HEK293 (cell line): ENCODE results near the gene DNAJC5.

Experiments used
- CTCF ChIA-PET: fragments of 350-600 bp; formaldehyde crosslinking; extraction: SDS; loops from one replicate; lab custom pipeline; 2021; ENCODE audit warnings: antibody characterized with exemption; lab: Yijun Ruan, JAX
- POLR2A ChIA-PET: fragments of 300-600 bp; formaldehyde crosslinking; extraction: SDS; loops from one replicate; lab custom pipeline; 2020; ENCODE audit warnings: antibody characterized with exemption, inconsistent platforms; lab: Yijun Ruan, JAX
- H3K27ac ChIP-seq: fragments of 200-500 bp; sonication (Bioruptor generic); 2 replicates; pipeline ENCODE4 v1.5.1; 2014; ENCODE audit warnings: low read depth, low read length, control low read depth, inconsistent platforms; ENCODE audit errors: extremely low read depth
- H3K36me3 ChIP-seq, 2 experiments: fragments of 200-500 bp in 1 of 2; sonication (Bioruptor generic) in 1 of 2; 1 replicate in 1 of 2; 2 replicates in 1 of 2; pipeline ENCODE4 v1.5.1; 2014 to 2017; ENCODE audit warnings: inconsistent platforms in 2 of 2, low read length in 2 of 2; ENCODE audit not compliant: control insufficient read depth in 2 of 2, insufficient read depth in 1 of 2
- H3K4me1 ChIP-seq: fragments of 200-500 bp; sonication (Bioruptor generic); 2 replicates; pipeline ENCODE4 v1.5.1; 2014; ENCODE audit warnings: mild to moderate bottlenecking, low read length, inconsistent platforms; ENCODE audit not compliant: control insufficient read depth, insufficient read depth
- H3K4me3 ChIP-seq: 2 replicates; pipeline ENCODE4 v1.5.1; 2011; ENCODE audit warnings: low read depth, mild to moderate bottlenecking, control low read depth, low read length, moderate library complexity
- H3K9me3 ChIP-seq: fragments of 200-500 bp; sonication (Bioruptor generic); 2 replicates; pipeline ENCODE4 v1.5.1; 2014; ENCODE audit warnings: low read depth, low read length, inconsistent platforms; ENCODE audit not compliant: control insufficient read depth, insufficient read depth
- EGR2 ChIP-seq: fragments of 450-650 bp; formaldehyde crosslinking; IDR thresholded peaks from 2 replicates; pipeline ENCODE4 v1.5.1; 2016; ENCODE audit warnings: low read depth, missing biosample characterization, missing genetic modification characterization
- KLF16 ChIP-seq: fragments of 450-650 bp; formaldehyde crosslinking; IDR thresholded peaks from 2 replicates; pipeline ENCODE4 v1.5.1; 2017; ENCODE audit warnings: missing biosample characterization, missing genetic modification characterization
- REPIN1 ChIP-seq: fragments of 450-650 bp; formaldehyde crosslinking; IDR thresholded peaks from 2 replicates; pipeline ENCODE4 v1.5.1; 2017; ENCODE audit warnings: missing biosample characterization, missing genetic modification characterization, low read depth
- SP3 ChIP-seq: fragments of 450-650 bp; formaldehyde crosslinking; IDR thresholded peaks from 2 replicates; pipeline ENCODE4 v1.5.1; 2016; ENCODE audit warnings: missing biosample characterization, missing genetic modification characterization
- ZBTB8A ChIP-seq: fragments of 450-650 bp; formaldehyde crosslinking; IDR thresholded peaks from 2 replicates; pipeline ENCODE4 v1.5.1; 2016; ENCODE audit warnings: missing biosample characterization, missing genetic modification characterization
- ZFP69B ChIP-seq: fragments of 450-650 bp; formaldehyde crosslinking; IDR thresholded peaks from 2 replicates; pipeline ENCODE4 v1.5.1; 2016; ENCODE audit warnings: missing biosample characterization, missing genetic modification characterization
- ZNF16 ChIP-seq: fragments of 450-650 bp; formaldehyde crosslinking; IDR thresholded peaks from 2 replicates; pipeline ENCODE4 v1.5.1; 2016; ENCODE audit warnings: low read depth, missing biosample characterization, missing genetic modification characterization
- ZNF221 ChIP-seq: fragments of 450-650 bp; formaldehyde crosslinking; IDR thresholded peaks from 2 replicates; pipeline ENCODE4 v1.5.1; 2017; ENCODE audit warnings: missing biosample characterization, missing genetic modification characterization, borderline replicate concordance
- ZNF223 ChIP-seq: fragments of 450-650 bp; formaldehyde crosslinking; IDR thresholded peaks from 2 replicates; pipeline ENCODE4 v1.5.1; 2016; ENCODE audit warnings: missing biosample characterization, missing genetic modification characterization
- ZNF274 ChIP-seq, 2 experiments: fragments of 200-500 bp in 1 of 2; fragments of 450-650 bp in 1 of 2; sonication (Bioruptor generic) in 1 of 2; formaldehyde crosslinking in 1 of 2; IDR thresholded peaks; 2 replicates each; pipeline versions ENCODE4 v1.5.1 to v1.6.1; 2014 to 2016; ENCODE audit warnings: borderline replicate concordance in 1 of 2, inconsistent platforms in 1 of 2, low read length in 1 of 2, missing biosample characterization in 1 of 2, missing genetic modification characterization in 1 of 2
- ZNF37A ChIP-seq: fragments of 450-650 bp; IDR thresholded peaks from 2 replicates; pipeline ENCODE4 v1.5.1; 2018; ENCODE audit warnings: missing biosample characterization, missing genetic modification characterization
- ZNF394 ChIP-seq: fragments of 450-650 bp; formaldehyde crosslinking; IDR thresholded peaks from 2 replicates; pipeline ENCODE4 v1.5.1; 2016; ENCODE audit warnings: missing biosample characterization, missing genetic modification characterization, mild to moderate bottlenecking, moderate library complexity, borderline replicate concordance
- ZNF558 ChIP-seq: fragments of 450-650 bp; formaldehyde crosslinking; IDR thresholded peaks from 2 replicates; pipeline ENCODE4 v1.5.1; 2016; ENCODE audit warnings: missing biosample characterization, missing genetic modification characterization
- ZNF560 ChIP-seq: fragments of 450-650 bp; formaldehyde crosslinking; IDR thresholded peaks from 2 replicates; pipeline ENCODE4 v1.5.1; 2017; ENCODE audit warnings: missing biosample characterization, missing genetic modification characterization, borderline replicate concordance
- ZNF626 ChIP-seq: fragments of 450-650 bp; sonication (Bioruptor Pico); formaldehyde crosslinking; IDR thresholded peaks from 2 replicates; pipeline ENCODE4 v1.5.1; 2018; ENCODE audit warnings: missing biosample characterization, missing genetic modification characterization, inconsistent platforms
- ZNF792 ChIP-seq: fragments of 450-650 bp; formaldehyde crosslinking; IDR thresholded peaks from 2 replicates; pipeline ENCODE4 v1.5.1; 2016; ENCODE audit warnings: missing biosample characterization, missing genetic modification characterization
- ZSCAN23 ChIP-seq: fragments of 450-650 bp; formaldehyde crosslinking; IDR thresholded peaks from 2 replicates; pipeline ENCODE4 v1.5.1; 2016; ENCODE audit warnings: missing biosample characterization, missing genetic modification characterization
- TF ChIP-seq, protein P1 (sequence below): fragments of 450-650 bp; formaldehyde crosslinking; IDR thresholded peaks from 2 replicates; pipeline ENCODE4 v1.5.1; 2016; ENCODE audit warnings: missing biosample characterization, missing genetic modification characterization
- TF ChIP-seq, protein P2 (sequence below): fragments of 450-650 bp; formaldehyde crosslinking; IDR thresholded peaks from 2 replicates; pipeline ENCODE4 v1.5.1; 2016; ENCODE audit warnings: missing biosample characterization, missing genetic modification characterization

Gene DNAJC5

DNA sequence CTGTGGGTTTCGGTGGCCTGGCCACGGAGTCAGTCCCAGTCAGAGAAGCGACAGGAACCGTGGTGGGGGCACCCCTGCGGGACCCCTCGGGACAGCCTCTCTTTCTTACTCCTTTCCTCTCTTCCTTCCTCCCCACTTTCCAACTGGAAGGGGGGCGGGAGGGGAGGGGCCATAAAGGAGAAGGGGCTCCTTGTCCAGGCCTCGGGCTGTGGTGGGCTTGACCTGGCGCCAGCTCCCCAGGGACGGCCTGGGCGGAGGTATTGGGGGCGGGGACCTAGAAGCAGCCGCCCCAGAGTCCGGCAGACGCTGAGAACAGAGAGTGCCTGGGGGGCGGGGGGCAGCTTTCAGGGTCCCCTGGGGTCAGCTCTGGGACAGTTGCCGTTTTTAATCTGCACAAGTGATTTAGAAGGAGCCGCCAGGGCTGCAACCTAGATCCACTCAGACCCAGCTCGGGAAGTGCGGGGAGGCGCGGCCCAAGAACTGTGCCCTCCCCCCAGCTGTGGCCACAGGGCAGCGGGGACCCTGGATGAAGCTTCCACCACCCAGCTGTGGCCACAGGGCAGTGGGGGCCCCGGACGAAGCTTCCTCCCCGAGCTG, 40.1 kb upstream of the DNAJC5 start:
- H3K27ac ChIP-seq = no peak overlapping the region
- H3K36me3 ChIP-seq = no peaks in the 10 kb centered on the region
- H3K4me3 ChIP-seq = no peak overlapping the region
- POLR2A ChIA-PET = interaction anchor here (0.6 to 2.1 kb wide), 2 partner anchors 9 to 220 kb away, joined by 3 to 8 read pairs; partner anchors contain the start of gene TPD52L2
- TF ChIP-seq ZFP69B (tag by site-specific recombination) = no peak
- TF ChIP-seq ZNF223 (tag by site-specific recombination) = no peak
- no peak for TF ChIP-seq ZSCAN23 (tag by site-specific recombination)
- no peak for TF ChIP-seq ZNF626 (tag by site-specific recombination)
- TF ChIP-seq EGR2 (tag by site-specific recombination) = no peak
- TF ChIP-seq REPIN1 (tag by site-specific recombination) = no peak
- TF ChIP-seq, protein P1, sequence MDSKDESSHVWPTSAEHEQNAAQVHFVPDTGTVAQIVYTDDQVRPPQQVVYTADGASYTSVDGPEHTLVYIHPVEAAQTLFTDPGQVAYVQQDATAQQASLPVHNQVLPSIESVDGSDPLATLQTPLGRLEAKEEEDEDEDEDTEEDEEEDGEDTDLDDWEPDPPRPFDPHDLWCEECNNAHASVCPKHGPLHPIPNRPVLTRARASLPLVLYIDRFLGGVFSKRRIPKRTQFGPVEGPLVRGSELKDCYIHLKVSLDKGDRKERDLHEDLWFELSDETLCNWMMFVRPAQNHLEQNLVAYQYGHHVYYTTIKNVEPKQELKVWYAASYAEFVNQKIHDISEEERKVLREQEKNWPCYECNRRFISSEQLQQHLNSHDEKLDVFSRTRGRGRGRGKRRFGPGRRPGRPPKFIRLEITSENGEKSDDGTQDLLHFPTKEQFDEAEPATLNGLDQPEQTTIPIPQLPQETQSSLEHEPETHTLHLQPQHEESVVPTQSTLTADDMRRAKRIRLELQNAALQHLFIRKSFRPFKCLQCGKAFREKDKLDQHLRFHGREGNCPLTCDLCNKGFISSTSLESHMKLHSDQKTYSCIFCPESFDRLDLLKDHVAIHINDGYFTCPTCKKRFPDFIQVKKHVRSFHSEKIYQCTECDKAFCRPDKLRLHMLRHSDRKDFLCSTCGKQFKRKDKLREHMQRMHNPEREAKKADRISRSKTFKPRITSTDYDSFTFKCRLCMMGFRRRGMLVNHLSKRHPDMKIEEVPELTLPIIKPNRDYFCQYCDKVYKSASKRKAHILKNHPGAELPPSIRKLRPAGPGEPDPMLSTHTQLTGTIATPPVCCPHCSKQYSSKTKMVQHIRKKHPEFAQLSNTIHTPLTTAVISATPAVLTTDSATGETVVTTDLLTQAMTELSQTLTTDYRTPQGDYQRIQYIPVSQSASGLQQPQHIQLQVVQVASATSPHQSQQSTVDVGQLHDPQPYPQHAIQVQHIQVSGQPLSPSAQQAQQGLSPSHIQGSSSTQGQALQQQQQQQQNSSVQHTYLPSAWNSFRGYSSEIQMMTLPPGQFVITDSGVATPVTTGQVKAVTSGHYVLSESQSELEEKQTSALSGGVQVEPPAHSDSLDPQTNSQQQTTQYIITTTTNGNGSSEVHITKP = no peak
- TF ChIP-seq KLF16 = no peak
- TF ChIP-seq ZNF274 (IDR thresholded peaks at IDR 0.05; ENCODE audit: low read length) = no peak
- no peak for TF ChIP-seq ZNF274 (tag by site-specific recombination; IDR thresholded peaks at IDR 0.05; ENCODE audit: borderline replicate concordance)
- no peak for TF ChIP-seq ZNF37A (tag by site-specific recombination)
- no peak for TF ChIP-seq ZNF560 (tag by site-specific recombination)
- no peaks in the 10 kb centered on the region for H3K4me1 ChIP-seq
- CTCF ChIA-PET = no interaction called here
- H3K9me3 ChIP-seq = no peaks in the 10 kb centered on the region

DNA sequence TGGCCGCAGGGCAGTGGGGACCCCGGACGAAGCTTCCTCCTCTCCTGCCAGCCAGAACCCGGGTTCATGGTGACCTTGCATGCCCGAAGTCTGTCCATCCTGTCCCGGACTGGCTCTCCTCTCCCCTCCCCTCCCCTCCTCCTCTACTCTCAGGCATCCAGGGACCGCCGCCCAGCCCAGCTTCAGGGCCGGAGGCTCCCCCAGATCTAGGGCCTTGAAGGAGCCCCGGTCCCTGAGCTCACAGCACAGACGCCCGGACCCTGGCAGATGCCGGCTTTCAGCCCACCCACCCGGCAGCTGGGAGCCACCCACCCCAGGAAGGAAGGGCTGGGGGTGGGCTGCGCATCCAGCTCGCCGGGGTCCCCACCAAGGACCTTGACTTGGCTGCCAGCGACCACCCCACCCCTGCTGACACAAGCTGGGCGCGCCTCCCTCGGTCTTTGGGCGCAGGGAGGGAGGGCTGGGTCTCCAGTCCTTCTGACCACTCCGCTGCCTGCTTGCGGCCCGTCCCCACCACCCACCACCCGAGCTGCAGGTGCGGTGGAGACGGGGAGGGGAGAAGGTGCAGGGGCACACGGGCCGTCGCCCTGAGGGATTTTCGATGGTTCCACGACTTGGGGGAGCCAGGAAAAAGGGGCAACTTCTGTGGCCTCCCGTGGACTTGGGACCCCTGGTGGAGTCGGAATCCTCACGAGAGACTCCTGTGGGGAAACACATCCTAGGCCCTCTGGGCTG, 39.4 kb upstream of the DNAJC5 start:
- Histone ChIP-seq H3K4me1 (no peaks in the 10 kb centered on the region), H3K9me3 (no peaks in the 10 kb centered on the region), H3K36me3 (no peaks in the 10 kb centered on the region), H3K4me3 (no peak overlapping the region), H3K27ac (no peak overlapping the region)
- ChIA-PET POLR2A (interaction anchor here (2.1 kb wide), 1 partner anchor 9 kb away, joined by 8 read pairs; the partner anchor contains the start of gene TPD52L2), CTCF (no interaction called here)
- TF ChIP-seq ZNF792 (tag by site-specific recombination) = no peak
- TF ChIP-seq SP3 (tag by site-specific recombination) = no peak
- no peak for TF ChIP-seq ZNF221 (tag by site-specific recombination)
- TF ChIP-seq ZNF394 (tag by site-specific recombination) = no peak
- no peak for TF ChIP-seq ZNF558 (tag by site-specific recombination)
- TF ChIP-seq ZBTB8A (tag by site-specific recombination) = no peak

DNA sequence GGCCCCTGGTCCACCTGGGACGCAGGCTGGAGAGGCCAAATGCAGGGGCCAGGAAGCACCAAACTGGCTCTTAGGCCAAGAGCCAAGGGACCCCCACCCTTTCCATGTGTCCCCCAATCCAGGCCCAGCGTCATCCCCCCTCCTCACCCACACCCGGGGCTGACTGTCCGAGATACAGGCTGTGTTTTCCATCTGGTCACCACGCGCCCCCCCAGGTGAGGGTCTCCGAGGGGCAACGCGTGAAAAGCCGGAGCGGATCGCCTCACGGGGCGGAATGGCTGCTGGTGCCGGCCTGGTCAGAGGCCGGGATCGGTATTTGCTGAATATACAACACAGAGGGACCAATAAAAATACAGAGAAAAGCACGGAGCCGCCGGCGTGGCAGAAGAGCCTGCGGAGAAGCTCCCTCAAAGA, 38.8 kb upstream of the DNAJC5 start:
- POLR2A ChIA-PET = interaction anchor here (2.1 kb wide), 1 partner anchor 8 kb away, joined by 8 read pairs; the partner anchor contains the start of gene TPD52L2
- CTCF ChIA-PET = no interaction called here
- Histone ChIP-seq H3K4me3 (no peak overlapping the region), H3K4me1 (no peaks in the 10 kb centered on the region), H3K27ac (no peak overlapping the region), H3K9me3 (no peaks in the 10 kb centered on the region), H3K36me3 (no peaks in the 10 kb centered on the region)
- TF ChIP-seq ZNF16 (tag by site-specific recombination) = no peak
- TF ChIP-seq, protein P2, sequence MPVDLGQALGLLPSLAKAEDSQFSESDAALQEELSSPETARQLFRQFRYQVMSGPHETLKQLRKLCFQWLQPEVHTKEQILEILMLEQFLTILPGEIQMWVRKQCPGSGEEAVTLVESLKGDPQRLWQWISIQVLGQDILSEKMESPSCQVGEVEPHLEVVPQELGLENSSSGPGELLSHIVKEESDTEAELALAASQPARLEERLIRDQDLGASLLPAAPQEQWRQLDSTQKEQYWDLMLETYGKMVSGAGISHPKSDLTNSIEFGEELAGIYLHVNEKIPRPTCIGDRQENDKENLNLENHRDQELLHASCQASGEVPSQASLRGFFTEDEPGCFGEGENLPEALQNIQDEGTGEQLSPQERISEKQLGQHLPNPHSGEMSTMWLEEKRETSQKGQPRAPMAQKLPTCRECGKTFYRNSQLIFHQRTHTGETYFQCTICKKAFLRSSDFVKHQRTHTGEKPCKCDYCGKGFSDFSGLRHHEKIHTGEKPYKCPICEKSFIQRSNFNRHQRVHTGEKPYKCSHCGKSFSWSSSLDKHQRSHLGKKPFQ (tag by site-specific recombination) = no peak
